HG02840 (cell line): ENCODE results near the gene BRWD1.

ENCODE experiments used
- ATAC-seq: cut with Tn5 transposase; IDR thresholded peaks from one replicate; pipeline ENCODE4 v1.9.1; 2021; ENCODE audit warnings: mild to moderate bottlenecking, moderate library complexity, moderate number of reproducible peaks; ENCODE audit not compliant: unreplicated experiment, low FRiP score

The BRWD1 gene

GRCh38 chr21:39330001-39330400 lies 16.6 kb upstream of the BRWD1 start:
- no peak for ATAC-seq

GRCh38 chr21:39327727-39328126 lies 14.3 kb upstream of the BRWD1 start:
- ATAC-seq = no peak

- ATAC-seq = no peak
Measured at GRCh38 chr21:39326607-39327307, 13.3 kb upstream of the BRWD1 start.

- no peak for ATAC-seq
Measured at GRCh38 chr21:39325458-39325857, 12.0 kb upstream of the BRWD1 start.

GRCh38 chr21:39321424-39321823 lies 8.0 kb upstream of the BRWD1 start:
- ATAC-seq = no peak

GRCh38 chr21:39319814-39320332 lies 6.4 kb upstream of the BRWD1 start:
- ATAC-seq = no peak

- ATAC-seq = no peak
Measured at GRCh38 chr21:39319251-39319756, 5.9 kb upstream of the BRWD1 start.

- no peak for ATAC-seq
Measured at GRCh38 chr21:39318091-39318959, 4.9 kb upstream of the BRWD1 start.

- no peak for ATAC-seq
Measured at GRCh38 chr21:39317134-39318090, 4.0 kb upstream of the BRWD1 start.

- no peak for ATAC-seq
Measured at GRCh38 chr21:39316729-39317128, 3.3 kb upstream of the BRWD1 start.

- no peak for ATAC-seq
Measured at GRCh38 chr21:39315603-39316445, 2.4 kb upstream of the BRWD1 start.

GRCh38 chr21:39314143-39315027 lies 953 bp upstream of the BRWD1 start:
- ATAC-seq = peak; percentile 3

- ATAC-seq = no peak
Measured at GRCh38 chr21:39313042-39313570, 326 bp downstream of the BRWD1 start.

GRCh38 chr21:39312112-39313041 lies 1.1 kb downstream of the BRWD1 start:
- peak; percentile 67 for ATAC-seq

GRCh38 chr21:39311164-39311563 lies 2.3 kb downstream of the BRWD1 start:
- ATAC-seq = no peak

GRCh38 chr21:39307466-39307865 lies 6.0 kb downstream of the BRWD1 start:
- ATAC-seq = no peak

GRCh38 chr21:39300587-39300986 lies 12.8 kb downstream of the BRWD1 start:
- ATAC-seq = no peak
